Pulmonary artery endothelial cell (primary cell): Measurements from ENCODE around the gene CTSO. TPM values are rescaled to one million over a fixed set of nuclear protein-coding genes. Genes with fewer than 3 reads are reported as not detected.

Experiments
- DNase-seq: peaks from one replicate; pipeline ENCODE4 v3.0.0-alpha.2; 2011; ENCODE audit warnings: low read depth, low spot score
- total RNA-seq: library from RNA; depleted of rRNA; stranded (reverse); fragments of >200 nt; gene quantifications from 2 replicates; pipeline ENCODE4 v1.2.3, GENCODE V29; 2014

Gene CTSO
- 6.1 and 12.1 TPM in 2 replicates for total RNA-seq

GRCh38 chr4:155953151-155954117 lies at the start of gene CTSO:
Gene CTSO (minus strand): TSS chr4:155953866. CDS start chr4:155953847, 19 bp downstream.
- DNase-seq = peak; percentile 41

DNA sequence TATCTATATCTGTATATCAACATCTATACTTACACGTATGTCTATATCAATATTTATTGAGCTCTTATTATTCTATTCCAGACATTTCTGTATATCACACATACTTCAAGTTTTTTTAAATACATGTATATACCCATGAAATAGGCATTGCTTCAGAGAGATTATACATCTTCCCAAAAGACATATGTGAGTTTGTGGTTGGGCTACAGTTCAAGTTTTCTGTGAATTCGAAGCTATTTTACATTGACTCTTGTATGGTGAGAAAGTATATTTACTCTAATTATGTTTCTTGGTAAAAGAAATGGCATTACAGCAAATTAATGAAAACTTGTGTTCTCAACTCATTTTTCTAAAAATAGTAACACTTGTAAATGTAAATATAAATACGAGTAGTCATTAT lies 46.8 kb upstream of the CTSO start:
- no peak for DNase-seq

DNA sequence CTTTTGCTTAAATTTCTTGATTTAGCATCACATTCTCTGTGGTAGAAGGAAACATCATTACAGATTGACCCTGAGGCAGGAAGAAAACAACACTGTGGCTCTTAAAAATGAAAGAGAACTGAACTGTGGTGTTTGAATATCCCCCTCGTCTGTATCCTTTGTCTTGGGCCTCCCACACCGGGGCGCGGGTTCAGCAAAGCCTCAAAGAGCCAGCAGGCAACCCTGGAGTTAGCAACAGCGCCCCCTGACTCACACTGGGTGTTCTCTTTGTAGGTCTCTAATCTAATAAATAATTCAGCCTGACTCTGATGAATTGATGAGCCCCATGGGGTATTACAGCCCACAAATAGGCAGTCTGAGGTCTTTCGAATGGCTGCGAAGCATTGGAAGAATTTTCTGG lies 46.1 kb upstream of the CTSO start:
- no peak for DNase-seq

GRCh38 chr4:155995069-155995468 lies 41.4 kb upstream of the CTSO start:
- DNase-seq = no peak

GRCh38 chr4:155984106-155984797 lies 30.6 kb upstream of the CTSO start:
- no peak for DNase-seq

- DNase-seq = no peak
Observed at GRCh38 chr4:155982736-155983385, 29.2 kb upstream of the CTSO start.

DNA sequence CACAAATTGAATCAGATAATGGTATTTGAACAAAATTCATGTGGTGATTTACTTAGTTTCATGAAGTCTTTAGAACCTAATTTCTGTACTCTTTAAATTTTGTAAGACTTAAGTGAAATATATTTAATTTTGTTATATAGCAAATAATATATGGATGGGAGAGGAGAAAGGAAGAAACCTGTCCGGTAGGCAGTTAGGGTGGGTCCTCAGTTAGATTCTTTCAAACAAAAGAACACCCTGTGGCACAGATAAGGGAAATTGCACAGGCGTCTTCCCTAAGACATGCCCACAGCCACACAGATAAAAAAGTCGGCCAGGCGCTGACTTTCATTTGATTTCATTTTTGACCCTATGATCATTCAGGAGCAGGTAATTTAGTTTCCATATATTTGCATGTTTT lies 25.1 kb upstream of the CTSO start:
- DNase-seq = no peak

DNA sequence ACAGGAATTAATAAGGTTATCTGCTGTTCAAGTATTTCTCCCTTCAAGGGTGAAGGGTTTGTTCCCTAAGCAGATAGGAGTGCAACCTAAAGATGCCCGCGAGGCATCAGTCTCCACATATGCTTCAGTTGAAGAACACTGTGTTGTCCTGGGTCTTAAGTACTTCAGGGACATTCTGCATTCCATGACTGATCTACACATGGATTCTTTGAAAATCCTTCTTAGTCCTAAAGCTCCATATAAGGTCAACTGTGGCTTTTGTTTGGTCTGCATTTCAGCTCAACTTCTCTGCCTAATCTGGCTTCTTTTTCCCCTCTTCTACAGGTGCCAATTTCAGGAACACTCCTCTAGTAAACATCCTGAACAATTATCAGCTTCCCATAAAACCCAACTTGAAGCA lies 21.8 kb upstream of the CTSO start:
- no peak for DNase-seq

DNA sequence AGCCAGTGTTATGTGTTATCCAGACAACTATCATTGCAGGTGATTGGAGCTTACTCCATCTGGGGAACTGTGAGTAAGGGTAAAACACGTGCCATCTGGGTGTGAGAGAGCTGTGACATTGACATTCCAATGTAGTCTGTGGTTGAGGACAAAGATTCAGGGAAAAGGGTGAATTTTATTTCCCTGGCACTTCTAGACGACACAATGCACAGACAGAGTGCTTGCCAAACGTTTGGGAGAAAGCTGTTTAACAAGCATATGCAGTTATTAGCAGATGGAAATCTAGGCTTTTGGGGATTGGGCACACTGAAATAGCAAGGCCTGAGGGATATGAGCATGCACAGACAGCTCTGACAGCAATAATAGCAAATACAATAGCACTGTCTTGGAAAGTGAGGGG lies 21.3 kb upstream of the CTSO start:
- DNase-seq = no peak

DNA sequence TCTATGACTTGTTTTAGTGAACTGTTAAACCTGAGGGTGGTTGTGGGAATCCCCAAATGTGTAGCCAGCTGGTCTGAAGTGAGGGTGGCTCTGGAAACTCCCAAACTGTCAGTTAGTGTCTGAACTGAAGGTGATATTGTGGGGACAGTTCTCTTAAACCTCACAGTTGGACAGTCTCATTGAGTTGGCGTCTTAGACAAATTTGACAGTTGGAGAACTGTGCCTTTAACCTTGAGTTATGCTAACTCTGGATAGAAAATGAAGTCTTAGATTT lies 20.7 kb upstream of the CTSO start:
- no peak for DNase-seq

- DNase-seq = no peak
Observed at GRCh38 chr4:155973639-155974475, 20.2 kb upstream of the CTSO start.

DNA sequence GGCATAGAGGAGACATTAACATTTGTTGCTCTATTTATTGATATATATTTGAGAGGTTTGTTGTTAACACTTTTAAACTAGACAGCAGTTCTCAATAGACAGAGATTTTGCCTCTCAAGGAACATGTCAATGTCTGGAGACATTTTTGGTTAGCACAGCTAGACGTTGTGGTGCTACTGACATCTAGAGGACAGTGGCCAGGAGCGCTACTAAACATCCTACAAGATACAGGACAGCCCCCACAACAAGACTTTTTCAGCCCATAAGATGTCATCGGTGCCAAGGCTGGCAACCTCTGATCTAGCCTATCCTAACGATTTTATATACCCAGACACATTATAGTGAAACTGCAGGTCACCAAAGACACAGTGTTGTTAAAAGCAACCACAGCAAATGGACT lies 18.4 kb upstream of the CTSO start:
- DNase-seq = no peak

GRCh38 chr4:155966731-155967395 lies 13.2 kb upstream of the CTSO start:
- DNase-seq = no peak

- DNase-seq = no peak
Observed at GRCh38 chr4:155966171-155966570, 12.5 kb upstream of the CTSO start.

GRCh38 chr4:155964016-155964891 lies 10.6 kb upstream of the CTSO start:
- DNase-seq = no peak

DNA sequence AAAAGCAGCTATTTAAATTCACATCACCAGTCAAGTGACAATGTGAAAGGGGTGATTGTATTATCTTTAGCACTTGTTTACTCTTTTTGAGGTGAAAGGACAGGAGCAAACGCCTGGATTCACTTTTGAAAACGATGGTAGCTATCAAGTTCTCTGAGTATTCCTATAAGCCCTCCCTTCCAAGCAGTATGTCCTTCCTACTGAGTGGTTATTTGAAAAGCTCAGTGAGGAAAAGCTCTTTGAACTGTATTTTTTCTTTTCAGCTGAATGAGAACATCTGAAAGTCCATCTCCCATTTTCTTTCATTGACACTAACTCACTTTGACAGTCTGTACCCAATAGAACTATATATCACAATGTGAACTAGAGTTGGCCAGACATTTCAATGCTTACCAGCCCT lies 9.1 kb upstream of the CTSO start:
- no peak for DNase-seq

DNA sequence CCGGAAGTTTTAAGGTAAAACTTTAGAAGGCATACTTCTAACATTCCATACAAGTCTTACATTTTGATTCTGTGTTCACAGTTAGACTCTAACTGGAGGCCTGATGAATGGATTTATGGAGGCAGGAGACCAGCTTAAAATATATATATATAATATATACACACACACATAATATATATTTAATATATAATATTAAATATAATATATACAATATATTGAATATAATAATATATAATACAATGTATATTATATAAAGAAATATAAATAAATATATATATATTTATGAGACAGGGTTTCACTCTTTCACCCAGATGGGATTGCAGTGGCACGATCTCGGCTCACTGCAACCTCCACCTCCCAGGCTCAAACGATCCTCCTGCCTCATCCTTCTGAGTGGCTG lies 7.9 kb upstream of the CTSO start:
- no peak for DNase-seq

GRCh38 chr4:155960522-155960921 lies 6.9 kb upstream of the CTSO start:
- no peak for DNase-seq

DNA sequence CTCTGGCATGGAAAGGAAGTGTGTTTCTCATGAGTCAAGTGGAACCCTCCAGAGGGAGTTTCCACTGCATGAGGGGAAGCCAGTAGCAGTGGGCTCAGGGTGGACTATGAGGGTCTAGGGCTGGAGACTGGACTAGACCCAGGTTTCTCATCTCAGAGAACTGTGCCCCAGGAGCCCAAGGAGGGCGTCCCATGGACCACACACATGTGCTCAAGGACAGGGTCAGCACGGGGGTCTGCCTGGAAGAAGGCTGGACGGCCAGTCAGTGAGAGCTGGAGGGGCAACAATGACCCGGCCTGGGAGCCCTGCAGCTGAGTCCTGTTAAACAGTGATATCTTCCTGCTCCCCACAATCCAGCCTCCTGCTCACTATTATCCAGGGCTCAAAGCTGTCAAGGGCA lies 5.8 kb upstream of the CTSO start:
- DNase-seq = no peak

DNA sequence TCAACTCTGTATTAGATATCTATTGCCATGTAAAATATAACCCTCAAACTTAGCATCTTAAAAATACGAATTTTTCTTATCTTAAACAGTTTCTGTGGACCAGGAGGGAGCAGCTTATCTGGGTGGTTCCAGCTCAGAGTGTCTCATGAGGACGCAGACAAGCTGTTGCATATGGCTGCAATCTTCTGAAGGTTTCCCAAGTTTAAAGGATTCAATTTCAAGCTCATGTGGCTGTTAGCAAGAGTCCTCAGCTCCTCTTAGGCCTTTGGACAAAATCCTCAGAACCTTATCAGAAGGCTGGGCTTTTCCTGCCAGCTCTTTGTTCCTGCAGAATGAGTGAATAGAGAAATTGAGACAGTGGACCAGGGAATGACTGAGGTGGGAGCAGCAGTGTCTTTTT lies 2.8 kb upstream of the CTSO start:
- DNase-seq = no peak
